B cell (primary cell): ENCODE measurements around the gene UBR3. TPM values are rescaled to one million over a fixed set of nuclear protein-coding genes. Genes with fewer than 3 reads are reported as not detected.

Experiments used
- ATAC-seq: fragments of 200-7000 bp; cut with Tn5 transposase; one replicate; pipeline ENCODE4 v1.10.0; 2021; ENCODE audit warnings: low read depth, mild to moderate bottlenecking, moderate number of reproducible peaks, moderate library complexity
- CTCF ChIA-PET: fragments of 350-600 bp; sonication (Branson Sonifier 250); formaldehyde crosslinking; loops from one replicate; lab custom pipeline; 2021; ENCODE audit warnings: antibody characterized with exemption, inconsistent platforms; lab: Charles Lee
- POLR2A ChIA-PET: fragments of 350-600 bp; sonication (Branson Sonifier 250); formaldehyde crosslinking; loops from one replicate; lab custom pipeline; 2021; ENCODE audit warnings: antibody characterized with exemption; lab: Charles Lee
- DNase-seq: peaks from one replicate; pipeline ENCODE4 v3.0.0; 2013
- H2AFZ ChIP-seq: 2 replicates; pipeline ENCODE4 v1.6.1; 2012; ENCODE audit warnings: mild to moderate bottlenecking, low read depth, low read length; ENCODE audit not compliant: insufficient read depth, poor library complexity, severe bottlenecking
- H3K27ac ChIP-seq, 2 donors: 1 replicate in 1 of 2; 2 replicates in 1 of 2; pipeline ENCODE4 v1.5.1; 2012 to 2013; ENCODE audit warnings: low read length in 2 of 2, mild to moderate bottlenecking in 2 of 2, moderate library complexity in 1 of 2
- H3K27me3 ChIP-seq, 4 experiments: fragments of 200-600 bp in 1 of 4; sonication (generic) in 1 of 4; replicated peaks in 1 of 4; 1 replicate in 2 of 4; 2 replicates in 2 of 4; pipeline versions ENCODE4 v1.6.1 to v1.7.0; 2013 to 2016; ENCODE audit warnings: low read length in 3 of 4, mild to moderate bottlenecking in 2 of 4, mixed read lengths in 1 of 4, moderate library complexity in 1 of 4; ENCODE audit not compliant: insufficient read depth in 4 of 4, control insufficient read depth in 3 of 4; ENCODE audit errors: control extremely low read depth in 1 of 4
- H3K36me3 ChIP-seq, 2 experiments: replicated peaks in 1 of 2; 1 replicate in 1 of 2; 2 replicates in 1 of 2; pipeline versions ENCODE4 v1.6.1 to v1.7.1; 2013; ENCODE audit warnings: low read length in 1 of 2; ENCODE audit not compliant: insufficient read depth in 2 of 2, control insufficient read depth in 1 of 2; ENCODE audit errors: control extremely low read depth in 1 of 2, extremely low read depth in 1 of 2
- H3K4me1 ChIP-seq, 2 donors: fragments of 200-600 bp in 1 of 2; sonication (generic) in 1 of 2; 1 replicate in 1 of 2; 2 replicates in 1 of 2; pipeline versions ENCODE4 v1.5.1 to v1.6.1; 2013 to 2017; ENCODE audit warnings: low read length in 2 of 2; ENCODE audit not compliant: control insufficient read depth in 2 of 2, insufficient read depth in 2 of 2
- H3K4me2 ChIP-seq: replicated peaks from 2 replicates; pipeline ENCODE3; 2012; ENCODE audit warnings: mild to moderate bottlenecking, low read depth, low read length; ENCODE audit not compliant: poor library complexity, severe bottlenecking
- H3K4me3 ChIP-seq, 5 experiments: fragments of 200-600 bp in 1 of 5; sonication (generic) in 1 of 5; 1 replicate in 3 of 5; 2 replicates in 2 of 5; pipeline versions ENCODE4 v1.5.1 to v1.7.0; 2011 to 2016; ENCODE audit warnings: low read length in 4 of 5, mild to moderate bottlenecking in 4 of 5, low read depth in 2 of 5, control low read depth in 1 of 5, moderate library complexity in 1 of 5; ENCODE audit not compliant: insufficient read depth in 1 of 5; ENCODE audit errors: control extremely low read depth in 1 of 5, extremely low read depth in 1 of 5
- H3K79me2 ChIP-seq: fragments of 200-600 bp; sonication (generic); one replicate; pipeline ENCODE4 v1.6.0; 2016; ENCODE audit warnings: low read length; ENCODE audit not compliant: control insufficient read depth, insufficient read depth
- H3K9ac ChIP-seq: fragments of 200-600 bp; sonication (generic); 2 replicates; pipeline ENCODE4 v1.6.1; 2017; ENCODE audit warnings: mild to moderate bottlenecking, low read length, moderate library complexity
- H3K9me3 ChIP-seq, 3 donors: one replicate each; pipeline versions ENCODE4 v1.6.1 to v1.7.1; 2013; ENCODE audit warnings: low read length in 2 of 3; ENCODE audit not compliant: control insufficient read depth in 2 of 3, insufficient read depth in 1 of 3; ENCODE audit errors: control extremely low read depth in 1 of 3
- H4K20me1 ChIP-seq: 2 replicates; pipeline ENCODE4 v1.6.0; 2012; ENCODE audit warnings: mild to moderate bottlenecking, low read length; ENCODE audit not compliant: insufficient read depth, control insufficient read depth, poor library complexity, severe bottlenecking
- H3K27ac Mint-ChIP-seq: one replicate; pipeline ENCODE4 v1.8.0; 2021; ENCODE audit warnings: mixed read lengths
- H3K27me3 Mint-ChIP-seq: one replicate; pipeline ENCODE4 v1.8.0; 2021; ENCODE audit warnings: mixed read lengths
- H3K4me1 Mint-ChIP-seq: one replicate; pipeline ENCODE4 v1.8.0; 2021; ENCODE audit warnings: mixed read lengths
- H3K4me3 Mint-ChIP-seq: one replicate; pipeline ENCODE4 v1.8.0; 2021; ENCODE audit warnings: mixed read lengths
- H3K9me3 Mint-ChIP-seq: one replicate; pipeline ENCODE4 v1.8.0; 2022; ENCODE audit warnings: mixed read lengths; ENCODE audit not compliant: insufficient read depth
- EZH2 ChIP-seq: IDR thresholded peaks from 2 replicates; pipeline ENCODE4 v1.6.1; 2012; ENCODE audit warnings: borderline replicate concordance, low read depth, mild to moderate bottlenecking, moderate library complexity, low read length; ENCODE audit not compliant: insufficient read depth, poor library complexity, severe bottlenecking
- WGBS: methylation state at CpG from one replicate; pipeline ENCODE4 v1.1.5; 2013; ENCODE audit warnings: missing lambda C conversion rate; ENCODE audit not compliant: insufficient coverage; 5-methylcytosine and 5-hydroxymethylcytosine counted together
- intact Hi-C: fragments of 100-400 bp; cut with micrococcal nuclease; formaldehyde crosslinking; loops from one replicate; pipeline ENCODE4 v1.10.0; 2022
- polyA plus RNA-seq: library from polyadenylated mRNA; depleted of rRNA; stranded (reverse); fragments of >200 nt; gene quantifications from 2 replicates; pipeline ENCODE4 v1.2.3, GENCODE V29; 2012
- total RNA-seq, 2 donors: library from RNA; stranded (reverse); fragments of 120-200 nt in 1 of 2; gene quantifications; 1 replicate in 1 of 2; 2 replicates in 1 of 2; pipeline versions ENCODE4 v1.2.3 to v1.2.4, GENCODE V29; 2013 to 2022
- TF ChIP-seq, protein P1 (sequence below): fragments of 200-600 bp; IDR thresholded peaks from one replicate; pipeline ENCODE4 v1.8.0; 2022; ENCODE audit warnings: antibody characterized with exemption, mild to moderate bottlenecking

The UBR3 gene
- total and polyA plus RNA-seq, 2 donors (not counting 1 experiment from before 2014, with no cell fraction given): 5.9 to 58.1 TPM

GRCh38 chr2:169871994-169872393 is 44.7 kb downstream of the UBR3 start:
- CTCF ChIA-PET: no interaction called here
- Mint-ChIP-seq H3K27ac (no peak overlapping the region), H3K4me3 (no peak overlapping the region), H3K27me3 (no peaks in the 10 kb centered on the region), H3K9me3 (no peaks in the 10 kb centered on the region), H3K4me1 (peaks cover 2% of the 10 kb centered on the region)
- H3K27me3 ChIP-seq: no peaks in the 10 kb centered on the region
- H3K27ac ChIP-seq: no peak overlapping the region
- peaks cover 5% of the 10 kb centered on the region for H4K20me1 ChIP-seq
- ATAC-seq (no peak), DNase-seq (no peak)
- H2AFZ ChIP-seq: no peak overlapping the region
- H3K4me1 ChIP-seq: no peaks in the 10 kb centered on the region
- no peak for TF ChIP-seq EZH2
- TF ChIP-seq, protein P1, sequence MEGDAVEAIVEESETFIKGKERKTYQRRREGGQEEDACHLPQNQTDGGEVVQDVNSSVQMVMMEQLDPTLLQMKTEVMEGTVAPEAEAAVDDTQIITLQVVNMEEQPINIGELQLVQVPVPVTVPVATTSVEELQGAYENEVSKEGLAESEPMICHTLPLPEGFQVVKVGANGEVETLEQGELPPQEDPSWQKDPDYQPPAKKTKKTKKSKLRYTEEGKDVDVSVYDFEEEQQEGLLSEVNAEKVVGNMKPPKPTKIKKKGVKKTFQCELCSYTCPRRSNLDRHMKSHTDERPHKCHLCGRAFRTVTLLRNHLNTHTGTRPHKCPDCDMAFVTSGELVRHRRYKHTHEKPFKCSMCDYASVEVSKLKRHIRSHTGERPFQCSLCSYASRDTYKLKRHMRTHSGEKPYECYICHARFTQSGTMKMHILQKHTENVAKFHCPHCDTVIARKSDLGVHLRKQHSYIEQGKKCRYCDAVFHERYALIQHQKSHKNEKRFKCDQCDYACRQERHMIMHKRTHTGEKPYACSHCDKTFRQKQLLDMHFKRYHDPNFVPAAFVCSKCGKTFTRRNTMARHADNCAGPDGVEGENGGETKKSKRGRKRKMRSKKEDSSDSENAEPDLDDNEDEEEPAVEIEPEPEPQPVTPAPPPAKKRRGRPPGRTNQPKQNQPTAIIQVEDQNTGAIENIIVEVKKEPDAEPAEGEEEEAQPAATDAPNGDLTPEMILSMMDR: no peak
- no CpG with 5 or more reads among the region's 1 CpG for WGBS
- H3K79me2 ChIP-seq: peaks cover 7% of the 10 kb centered on the region
- H3K9ac ChIP-seq: no peak overlapping the region
- intact Hi-C loops: no loop called here
- POLR2A ChIA-PET: no interaction called here
- no peak overlapping the region for H3K4me2 ChIP-seq
- H3K36me3 ChIP-seq: peaks cover 0 to 7% of the 10 kb centered on the region in 2 experiments
- H3K9me3 ChIP-seq: no peaks in the 10 kb centered on the region
- H3K4me3 ChIP-seq: no peak overlapping the region

- ChIA-PET CTCF (interaction anchor here (1.1 to 1.7 kb wide), 4 partner anchors 49 to 388 kb away, joined by 3 to 7 read pairs (median 4); partner anchors contain the start of gene METTL5), POLR2A (no interaction called here)
- no peak overlapping the region for H3K4me3 ChIP-seq
- no peak for TF ChIP-seq EZH2
- TF ChIP-seq, protein P1: no peak
- Mint-ChIP-seq H3K27ac (no peak overlapping the region), H3K4me3 (no peak overlapping the region), H3K27me3 (no peaks in the 10 kb centered on the region), H3K4me1 (no peaks in the 10 kb centered on the region), H3K9me3 (no peaks in the 10 kb centered on the region)
- H3K9ac ChIP-seq: no peak overlapping the region
- no peak overlapping the region for H3K27ac ChIP-seq
- peaks cover 0 to 11% of the 10 kb centered on the region in 2 experiments for H3K36me3 ChIP-seq
- peak; percentile 8 for DNase-seq
- no peak overlapping the region for H2AFZ ChIP-seq
- no peak overlapping the region for H3K4me2 ChIP-seq
- H3K79me2 ChIP-seq: no peaks in the 10 kb centered on the region
- ATAC-seq: no peak
- H3K4me1 ChIP-seq: no peaks in the 10 kb centered on the region
- H4K20me1 ChIP-seq: no peaks in the 10 kb centered on the region
- no peaks in the 10 kb centered on the region for H3K27me3 ChIP-seq
- intact Hi-C loops: loop anchor here (1.0 kb wide), 1 partner anchor 349 kb away; no protein-coding TSS in a partner anchor
- no peaks in the 10 kb centered on the region for H3K9me3 ChIP-seq
These were observed 50.1 kb downstream of the UBR3 start for GRCh38 chr2:169877398-169877797.
